SK-N-MC (cell line): ENCODE data around the gene AREL1.

ENCODE experiments used
- EZH2 ChIP-seq: fragments of 200-600 bp; sonication (generic); IDR thresholded peaks from one replicate; pipeline ENCODE4 v1.6.1; 2017; ENCODE audit warnings: antibody characterized with exemption
- POLR2AphosphoS5 ChIP-seq: IDR thresholded peaks from 2 replicates; pipeline ENCODE4 v1.6.1; 2012; ENCODE audit warnings: mild to moderate bottlenecking, low read depth, low read length, borderline replicate concordance

- TF ChIP-seq POLR2AphosphoS5 (no peak), EZH2 (no peak)
These were observed 41.3 kb upstream of the AREL1 start for GRCh38 chr14:74754157-74754556.
